ENCODE data around the gene LRRC70.

LRRC70 gene

GRCh38 chr5:62584391-62584790 is 5.8 kb downstream of the LRRC70 start:
- TF ChIP-seq, protein P1, sequence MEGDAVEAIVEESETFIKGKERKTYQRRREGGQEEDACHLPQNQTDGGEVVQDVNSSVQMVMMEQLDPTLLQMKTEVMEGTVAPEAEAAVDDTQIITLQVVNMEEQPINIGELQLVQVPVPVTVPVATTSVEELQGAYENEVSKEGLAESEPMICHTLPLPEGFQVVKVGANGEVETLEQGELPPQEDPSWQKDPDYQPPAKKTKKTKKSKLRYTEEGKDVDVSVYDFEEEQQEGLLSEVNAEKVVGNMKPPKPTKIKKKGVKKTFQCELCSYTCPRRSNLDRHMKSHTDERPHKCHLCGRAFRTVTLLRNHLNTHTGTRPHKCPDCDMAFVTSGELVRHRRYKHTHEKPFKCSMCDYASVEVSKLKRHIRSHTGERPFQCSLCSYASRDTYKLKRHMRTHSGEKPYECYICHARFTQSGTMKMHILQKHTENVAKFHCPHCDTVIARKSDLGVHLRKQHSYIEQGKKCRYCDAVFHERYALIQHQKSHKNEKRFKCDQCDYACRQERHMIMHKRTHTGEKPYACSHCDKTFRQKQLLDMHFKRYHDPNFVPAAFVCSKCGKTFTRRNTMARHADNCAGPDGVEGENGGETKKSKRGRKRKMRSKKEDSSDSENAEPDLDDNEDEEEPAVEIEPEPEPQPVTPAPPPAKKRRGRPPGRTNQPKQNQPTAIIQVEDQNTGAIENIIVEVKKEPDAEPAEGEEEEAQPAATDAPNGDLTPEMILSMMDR (conservative IDR thresholded peaks at IDR 0.05; ENCODE audit: low read depth, low read length), result no peak
- no peak for DNase-seq (ENCODE audit: low read depth)

DNA sequence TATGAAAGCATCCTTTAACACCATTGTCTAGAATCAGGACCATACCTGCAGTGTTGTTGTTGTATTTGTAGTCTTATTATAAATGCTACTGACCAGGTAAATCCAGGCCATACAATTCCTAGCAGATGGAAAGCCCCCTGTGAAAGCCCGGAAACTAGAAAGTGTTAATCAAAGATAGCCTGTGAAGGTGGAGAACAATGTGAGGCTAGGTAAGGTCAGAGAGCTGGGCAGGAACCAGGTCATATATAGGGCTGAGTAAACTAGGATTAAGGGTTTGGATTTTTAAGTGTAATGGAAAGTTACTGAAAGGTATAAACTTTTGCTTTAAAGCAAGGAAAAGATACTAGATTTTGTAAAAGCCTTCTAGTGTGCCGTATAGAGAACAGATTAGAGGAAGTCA is 6.7 kb downstream of the LRRC70 start:
- no peak overlapping the region for H3K4me3 ChIP-seq (ENCODE audit: low read depth, low read length)
- TF ChIP-seq, protein P1 (conservative IDR thresholded peaks at IDR 0.05; ENCODE audit: low read depth, low read length), result no peak
- DNase-seq (ENCODE audit: low read depth), result no peak

More at GRCh38 chr5:62584391-62584790, 5.8 kb downstream of the LRRC70 start:
- H3K4me3 ChIP-seq (ENCODE audit: low read depth, low read length), result no peak overlapping the region

DNA sequence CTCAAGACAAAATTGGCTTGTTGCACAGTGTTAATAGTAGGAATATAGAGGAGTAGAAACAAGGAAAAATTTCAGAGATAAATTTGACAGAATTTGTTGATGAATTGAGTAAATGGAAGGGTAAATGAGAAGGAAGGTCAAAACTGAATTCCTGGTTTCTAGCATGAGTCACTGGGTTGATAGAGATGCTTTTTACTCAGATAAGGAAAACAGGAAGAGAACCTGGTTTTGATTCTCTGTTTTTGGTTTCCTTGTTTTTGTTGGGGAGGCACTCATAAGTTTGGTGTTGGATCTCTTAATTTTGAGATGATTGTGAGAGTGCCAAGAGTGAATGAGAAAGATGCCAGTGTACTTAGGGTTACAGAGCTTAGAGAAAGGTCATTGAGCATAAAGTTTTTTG is 7.1 kb downstream of the LRRC70 start:
- no peak overlapping the region for H3K4me3 ChIP-seq (ENCODE audit: low read depth, low read length)
- DNase-seq (ENCODE audit: low read depth), result no peak
- TF ChIP-seq, protein P1 (conservative IDR thresholded peaks at IDR 0.05; ENCODE audit: low read depth, low read length), result no peak

GRCh38 chr5:62587737-62588136 is 9.1 kb downstream of the LRRC70 start:
- TF ChIP-seq, protein P1 (conservative IDR thresholded peaks at IDR 0.05; ENCODE audit: low read depth, low read length), result no peak
- peak; percentile 59 for DNase-seq (ENCODE audit: low read depth)
- no peak overlapping the region for H3K4me3 ChIP-seq (ENCODE audit: low read depth, low read length)

GRCh38 chr5:62588668-62589067 is 10.0 kb downstream of the LRRC70 start:
- TF ChIP-seq, protein P1 (conservative IDR thresholded peaks at IDR 0.05; ENCODE audit: low read depth, low read length), result no peak

DNA sequence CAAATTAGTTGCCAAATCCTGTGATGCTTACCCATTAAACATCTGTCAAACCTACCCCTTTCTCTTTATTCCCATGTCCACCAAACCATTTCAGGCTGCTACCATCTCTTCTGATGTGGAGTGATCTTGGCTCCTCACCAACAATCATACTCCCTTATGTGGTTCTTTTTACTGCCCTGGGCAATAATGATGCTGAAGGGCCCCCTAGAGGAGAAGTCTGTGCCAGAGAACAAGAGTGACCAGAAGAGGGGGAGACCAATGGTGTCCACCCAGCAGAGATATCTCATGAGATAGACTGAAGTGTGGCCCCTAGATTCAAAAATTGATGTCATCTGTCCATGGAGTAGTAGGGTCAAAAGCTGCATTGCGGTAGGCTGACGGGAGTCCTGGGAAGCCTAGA is 10.9 kb downstream of the LRRC70 start:
- no peak for DNase-seq (ENCODE audit: low read depth)
- H3K4me3 ChIP-seq (ENCODE audit: low read depth, low read length), result no peak overlapping the region
- TF ChIP-seq, protein P1 (conservative IDR thresholded peaks at IDR 0.05; ENCODE audit: low read depth, low read length), result no peak

More at GRCh38 chr5:62588668-62589067, 10.0 kb downstream of the LRRC70 start:
- no peak for DNase-seq (ENCODE audit: low read depth)
- no peak overlapping the region for H3K4me3 ChIP-seq (ENCODE audit: low read depth, low read length)

DNA sequence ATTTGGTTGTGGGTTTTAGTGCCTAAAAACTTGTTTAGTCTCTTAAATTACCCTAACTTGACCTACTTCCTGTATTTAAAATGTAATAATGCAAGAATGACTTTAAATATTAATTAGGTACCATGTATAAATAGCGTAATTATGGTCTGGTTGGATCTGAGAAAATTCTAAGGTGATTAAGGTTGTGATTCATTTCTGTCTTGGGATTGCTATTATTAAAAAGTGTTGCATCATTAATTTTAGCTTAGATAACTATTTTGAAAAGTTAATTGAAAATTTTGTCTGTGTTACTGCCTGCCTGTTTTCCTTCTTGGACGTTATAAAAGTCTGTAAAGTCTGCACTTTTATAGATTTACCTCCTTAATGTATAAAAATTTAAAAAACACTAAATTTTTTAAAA is 11.8 kb downstream of the LRRC70 start:
- TF ChIP-seq, protein P1 (conservative IDR thresholded peaks at IDR 0.05; ENCODE audit: low read depth, low read length), result no peak
- no peak for DNase-seq (ENCODE audit: low read depth)
- H3K4me3 ChIP-seq (ENCODE audit: low read depth, low read length), result no peak overlapping the region

All from choroid plexus epithelial cell (primary cell).